PFSK-1 (cell line): ENCODE results near the gene REXO4.

Experiments
- POLR2AphosphoS5 ChIP-seq: IDR thresholded peaks from 2 replicates; pipeline ENCODE4 v1.6.1; 2012; ENCODE audit warnings: low read depth, mild to moderate bottlenecking, control low read depth, low read length, moderate library complexity
- SIN3A ChIP-seq: IDR thresholded peaks from 2 replicates; pipeline ENCODE4 v1.6.1; 2012; ENCODE audit warnings: mild to moderate bottlenecking, low read length, moderate library complexity, borderline replicate concordance; ENCODE audit not compliant: insufficient read depth
- TAF1 ChIP-seq: IDR thresholded peaks from 2 replicates; pipeline ENCODE4 v1.6.1; 2012; ENCODE audit warnings: low read length, control low read depth, borderline replicate concordance; ENCODE audit not compliant: insufficient read depth
- TF ChIP-seq, protein P1 (sequence below), 2 experiments: IDR thresholded peaks; 2 replicates each; pipeline versions ENCODE4 v1.6.1 to v1.8.0; 2011 to 2012; ENCODE audit warnings: low read depth in 2 of 2, low read length in 2 of 2, control low read depth in 1 of 2, inconsistent platforms in 1 of 2, mild to moderate bottlenecking in 1 of 2, moderate library complexity in 1 of 2; ENCODE audit not compliant: insufficient read depth in 1 of 2

GRCh38 chr9:133371261-133371711 is 46.5 kb downstream of the REXO4 start:
- no peak for TF ChIP-seq POLR2AphosphoS5
- TF ChIP-seq, protein P1, sequence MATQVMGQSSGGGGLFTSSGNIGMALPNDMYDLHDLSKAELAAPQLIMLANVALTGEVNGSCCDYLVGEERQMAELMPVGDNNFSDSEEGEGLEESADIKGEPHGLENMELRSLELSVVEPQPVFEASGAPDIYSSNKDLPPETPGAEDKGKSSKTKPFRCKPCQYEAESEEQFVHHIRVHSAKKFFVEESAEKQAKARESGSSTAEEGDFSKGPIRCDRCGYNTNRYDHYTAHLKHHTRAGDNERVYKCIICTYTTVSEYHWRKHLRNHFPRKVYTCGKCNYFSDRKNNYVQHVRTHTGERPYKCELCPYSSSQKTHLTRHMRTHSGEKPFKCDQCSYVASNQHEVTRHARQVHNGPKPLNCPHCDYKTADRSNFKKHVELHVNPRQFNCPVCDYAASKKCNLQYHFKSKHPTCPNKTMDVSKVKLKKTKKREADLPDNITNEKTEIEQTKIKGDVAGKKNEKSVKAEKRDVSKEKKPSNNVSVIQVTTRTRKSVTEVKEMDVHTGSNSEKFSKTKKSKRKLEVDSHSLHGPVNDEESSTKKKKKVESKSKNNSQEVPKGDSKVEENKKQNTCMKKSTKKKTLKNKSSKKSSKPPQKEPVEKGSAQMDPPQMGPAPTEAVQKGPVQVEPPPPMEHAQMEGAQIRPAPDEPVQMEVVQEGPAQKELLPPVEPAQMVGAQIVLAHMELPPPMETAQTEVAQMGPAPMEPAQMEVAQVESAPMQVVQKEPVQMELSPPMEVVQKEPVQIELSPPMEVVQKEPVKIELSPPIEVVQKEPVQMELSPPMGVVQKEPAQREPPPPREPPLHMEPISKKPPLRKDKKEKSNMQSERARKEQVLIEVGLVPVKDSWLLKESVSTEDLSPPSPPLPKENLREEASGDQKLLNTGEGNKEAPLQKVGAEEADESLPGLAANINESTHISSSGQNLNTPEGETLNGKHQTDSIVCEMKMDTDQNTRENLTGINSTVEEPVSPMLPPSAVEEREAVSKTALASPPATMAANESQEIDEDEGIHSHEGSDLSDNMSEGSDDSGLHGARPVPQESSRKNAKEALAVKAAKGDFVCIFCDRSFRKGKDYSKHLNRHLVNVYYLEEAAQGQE (IDR thresholded peaks at IDR 0.05; ENCODE audit: insufficient read depth in 1 of 2, low read depth in 2 of 2, low read length in 2 of 2) = no peak
- no peak for TF ChIP-seq TAF1
- no peak for TF ChIP-seq SIN3A
